ENCODE data around the gene TMEM116. TPM values are rescaled to one million over a fixed set of nuclear protein-coding genes. Genes with fewer than 3 reads are reported as not detected.
"Not testable (repeated sequence)": the region's sequence is repeated elsewhere in the genome, so short reads cannot be mapped to it uniquely, and the experiment has no call there.

The TMEM116 gene
- total RNA-seq, 1 donor from 2014 or later, result 10.7 TPM

DNA sequence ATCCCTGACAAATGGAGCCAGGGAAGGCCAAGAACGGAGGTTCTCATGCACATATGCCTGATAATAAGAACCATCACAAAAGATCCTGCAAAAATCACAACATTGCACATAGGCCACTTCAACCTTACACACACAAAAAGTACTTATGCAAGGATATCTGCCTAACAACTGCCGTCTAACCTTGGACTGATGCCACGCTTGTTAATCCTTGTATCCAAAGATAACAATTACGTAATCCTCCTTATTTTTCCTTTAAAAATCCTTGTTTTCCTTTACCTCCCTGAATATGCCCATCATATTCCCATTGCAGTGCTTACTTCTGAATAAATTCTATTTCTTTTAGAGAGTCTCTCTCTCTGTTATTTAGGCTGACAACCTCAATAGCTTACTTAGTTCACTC lies 59.5 kb downstream of the TMEM116 start:
- H3K36me3 ChIP-seq (ENCODE audit: control insufficient read depth, insufficient read depth, low read length), result no peaks in the 10 kb centered on the region
- H3K4me3 ChIP-seq (ENCODE audit: low read depth, low read length), result no peak overlapping the region
- TF ChIP-seq, protein P1, sequence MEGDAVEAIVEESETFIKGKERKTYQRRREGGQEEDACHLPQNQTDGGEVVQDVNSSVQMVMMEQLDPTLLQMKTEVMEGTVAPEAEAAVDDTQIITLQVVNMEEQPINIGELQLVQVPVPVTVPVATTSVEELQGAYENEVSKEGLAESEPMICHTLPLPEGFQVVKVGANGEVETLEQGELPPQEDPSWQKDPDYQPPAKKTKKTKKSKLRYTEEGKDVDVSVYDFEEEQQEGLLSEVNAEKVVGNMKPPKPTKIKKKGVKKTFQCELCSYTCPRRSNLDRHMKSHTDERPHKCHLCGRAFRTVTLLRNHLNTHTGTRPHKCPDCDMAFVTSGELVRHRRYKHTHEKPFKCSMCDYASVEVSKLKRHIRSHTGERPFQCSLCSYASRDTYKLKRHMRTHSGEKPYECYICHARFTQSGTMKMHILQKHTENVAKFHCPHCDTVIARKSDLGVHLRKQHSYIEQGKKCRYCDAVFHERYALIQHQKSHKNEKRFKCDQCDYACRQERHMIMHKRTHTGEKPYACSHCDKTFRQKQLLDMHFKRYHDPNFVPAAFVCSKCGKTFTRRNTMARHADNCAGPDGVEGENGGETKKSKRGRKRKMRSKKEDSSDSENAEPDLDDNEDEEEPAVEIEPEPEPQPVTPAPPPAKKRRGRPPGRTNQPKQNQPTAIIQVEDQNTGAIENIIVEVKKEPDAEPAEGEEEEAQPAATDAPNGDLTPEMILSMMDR (IDR thresholded peaks at IDR 0.05; ENCODE audit: insufficient read depth, low read length, poor library complexity, severe bottlenecking), result no peak
- H3K27me3 ChIP-seq (ENCODE audit: control insufficient read depth, insufficient read depth, low read length), result no peaks in the 10 kb centered on the region
- DNase-seq (ENCODE audit: low read depth), result no peak

DNA sequence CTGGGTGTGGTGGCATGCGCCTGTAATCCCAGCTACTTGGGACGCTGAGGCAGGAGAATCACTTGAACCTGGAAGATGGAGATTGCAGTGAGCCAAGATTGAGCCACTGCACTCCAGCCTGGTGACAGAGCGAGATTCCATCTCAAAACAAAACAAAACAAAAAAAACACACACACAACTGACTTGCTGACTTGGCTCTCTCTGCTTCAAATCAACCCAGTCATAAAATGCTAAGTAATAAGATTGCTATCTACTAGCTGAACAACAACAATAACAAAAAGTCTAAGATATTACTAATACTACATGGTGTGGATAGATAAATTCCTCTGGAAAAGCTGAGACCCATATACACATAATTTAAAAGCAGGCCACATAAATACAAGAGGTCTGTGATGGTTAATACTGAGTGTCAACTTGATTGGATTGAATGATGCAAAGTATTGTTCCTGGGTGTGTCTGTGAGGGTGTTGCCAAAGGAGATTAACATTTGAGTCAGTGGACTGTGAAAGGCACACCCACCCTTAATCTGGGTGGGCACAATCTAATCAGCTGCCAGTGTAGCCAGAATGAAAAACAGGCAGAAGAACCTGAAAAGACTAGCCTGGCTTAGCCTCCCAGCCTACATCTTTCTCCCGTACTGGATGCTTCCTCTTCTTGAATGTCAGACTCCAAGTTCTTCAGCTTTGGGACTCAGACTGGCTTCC lies 60.7 kb downstream of the TMEM116 start:
- not testable (repeated sequence) for H3K36me3 ChIP-seq (ENCODE audit: control insufficient read depth, insufficient read depth, low read length); DNase-seq (ENCODE audit: low read depth); H3K4me3 ChIP-seq (ENCODE audit: low read depth, low read length); H3K27me3 ChIP-seq (ENCODE audit: control insufficient read depth, insufficient read depth, low read length)

DNA sequence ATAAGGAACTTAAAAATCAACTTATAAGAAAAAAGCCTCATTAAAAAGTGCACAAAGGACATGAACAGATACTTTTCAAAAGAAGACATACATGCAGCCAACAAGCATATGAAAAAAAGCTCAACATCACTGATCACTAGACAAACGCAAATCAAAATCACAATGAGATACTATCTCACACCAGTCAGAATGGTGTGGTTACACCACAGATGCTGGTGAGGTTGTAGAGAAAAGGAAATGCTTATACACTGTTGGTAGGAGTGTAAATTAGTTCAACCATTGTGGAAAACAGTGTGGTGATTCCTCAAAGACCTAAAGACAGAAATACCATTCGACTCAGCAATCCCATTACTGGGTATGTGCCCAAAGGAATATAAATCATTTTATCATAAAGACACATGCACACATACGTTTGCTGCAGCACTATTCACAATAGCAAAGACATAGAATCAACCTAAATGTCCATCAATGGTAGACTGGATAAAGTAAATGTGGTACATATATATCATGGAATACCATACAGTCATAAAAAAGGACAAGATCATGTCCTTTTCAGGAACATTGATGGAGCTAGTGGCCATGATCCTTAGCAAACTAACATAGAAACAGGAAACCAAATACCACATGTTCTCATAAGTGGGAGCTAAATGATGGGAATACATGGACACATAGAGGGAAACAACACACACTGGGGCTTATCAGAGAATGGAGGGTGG lies 61.8 kb downstream of the TMEM116 start:
- H3K27me3 ChIP-seq (ENCODE audit: control insufficient read depth, insufficient read depth, low read length), result not testable (repeated sequence)

DNA sequence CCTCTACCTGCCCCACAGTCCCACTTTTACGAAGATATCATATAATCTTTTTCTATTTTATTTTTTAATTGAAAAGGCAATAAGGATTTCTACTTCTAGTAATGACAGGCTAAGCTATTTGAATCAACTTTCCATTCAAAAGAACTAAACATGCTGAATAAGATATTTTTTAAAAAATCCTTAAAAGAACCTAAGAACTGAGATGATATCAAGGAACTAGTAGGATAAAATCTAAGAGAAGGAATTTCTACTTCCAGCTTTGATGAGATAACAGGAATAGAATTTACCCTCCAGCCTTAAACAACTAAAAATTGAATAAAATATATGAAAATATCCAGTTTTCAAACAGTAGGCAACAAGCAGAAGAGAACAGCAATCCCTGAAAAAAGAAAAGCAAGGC lies 69.0 kb downstream of the TMEM116 start:
- no peaks in the 10 kb centered on the region for H3K36me3 ChIP-seq (ENCODE audit: control insufficient read depth, insufficient read depth, low read length)
- no peak for DNase-seq (ENCODE audit: low read depth)
- no peak overlapping the region for H3K4me3 ChIP-seq (ENCODE audit: low read depth, low read length)
- TF ChIP-seq, protein P1 (IDR thresholded peaks at IDR 0.05; ENCODE audit: insufficient read depth, low read length, poor library complexity, severe bottlenecking), result no peak
- H3K27me3 ChIP-seq (ENCODE audit: control insufficient read depth, insufficient read depth, low read length), result no peaks in the 10 kb centered on the region

More for the DNA sequence above, 61.8 kb downstream of the TMEM116 start:
- H3K4me3 ChIP-seq (ENCODE audit: low read depth, low read length); H3K36me3 ChIP-seq (ENCODE audit: control insufficient read depth, insufficient read depth, low read length); DNase-seq (ENCODE audit: low read depth): not testable (repeated sequence)

DNA sequence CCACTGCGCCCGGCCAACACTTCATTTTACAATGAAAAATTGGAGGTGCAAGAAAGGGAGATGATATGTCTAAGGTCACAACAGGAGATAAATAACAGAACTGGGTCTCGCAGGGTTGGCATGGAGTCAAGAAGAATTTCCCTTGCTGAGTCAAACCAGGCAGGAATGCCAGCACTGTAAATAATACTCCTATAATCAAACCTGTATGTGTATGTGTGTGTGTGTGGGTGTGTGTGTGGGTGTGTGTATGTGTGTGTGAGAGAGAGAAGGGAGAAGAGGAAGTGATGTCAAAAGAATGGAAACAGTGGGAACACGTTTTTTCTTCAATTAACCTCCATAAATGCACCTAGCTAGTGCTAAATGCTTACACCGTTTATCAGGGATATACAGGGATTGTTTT lies 70.4 kb downstream of the TMEM116 start:
- H3K27me3 ChIP-seq (ENCODE audit: control insufficient read depth, insufficient read depth, low read length), result no peaks in the 10 kb centered on the region
- DNase-seq (ENCODE audit: low read depth), result peak; percentile 28
- H3K36me3 ChIP-seq (ENCODE audit: control insufficient read depth, insufficient read depth, low read length), result no peaks in the 10 kb centered on the region
- TF ChIP-seq, protein P1 (IDR thresholded peaks at IDR 0.05; ENCODE audit: insufficient read depth, low read length, poor library complexity, severe bottlenecking), result no peak
- H3K4me3 ChIP-seq (ENCODE audit: low read depth, low read length), result no peak overlapping the region

DNA sequence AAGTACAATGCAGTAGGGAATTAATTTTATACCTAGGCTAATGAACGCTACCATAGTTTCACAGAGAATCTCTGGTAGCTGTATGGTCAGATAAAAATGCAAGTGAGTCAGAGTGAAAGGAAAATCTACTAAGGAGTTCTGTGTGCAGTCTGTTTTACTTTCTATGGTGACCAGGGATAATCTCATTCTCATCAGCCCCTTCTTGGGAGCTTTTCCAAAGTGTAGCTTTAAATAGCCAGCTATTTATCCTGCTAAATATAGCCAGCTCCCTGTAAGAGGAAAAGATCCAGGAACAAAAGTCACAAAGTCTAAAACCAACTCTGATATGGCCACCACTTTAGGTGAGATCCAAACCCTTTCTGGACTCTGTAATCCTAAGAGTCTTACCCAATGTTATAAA lies 75.5 kb downstream of the TMEM116 start:
- TF ChIP-seq, protein P1 (IDR thresholded peaks at IDR 0.05; ENCODE audit: insufficient read depth, low read length, poor library complexity, severe bottlenecking), result no peak
- Histone ChIP-seq H3K36me3 (ENCODE audit: control insufficient read depth, insufficient read depth, low read length) (no peaks in the 10 kb centered on the region), H3K4me3 (ENCODE audit: low read depth, low read length) (no peak overlapping the region), H3K27me3 (ENCODE audit: control insufficient read depth, insufficient read depth, low read length) (no peaks in the 10 kb centered on the region)
- DNase-seq (ENCODE audit: low read depth), result no peak

DNA sequence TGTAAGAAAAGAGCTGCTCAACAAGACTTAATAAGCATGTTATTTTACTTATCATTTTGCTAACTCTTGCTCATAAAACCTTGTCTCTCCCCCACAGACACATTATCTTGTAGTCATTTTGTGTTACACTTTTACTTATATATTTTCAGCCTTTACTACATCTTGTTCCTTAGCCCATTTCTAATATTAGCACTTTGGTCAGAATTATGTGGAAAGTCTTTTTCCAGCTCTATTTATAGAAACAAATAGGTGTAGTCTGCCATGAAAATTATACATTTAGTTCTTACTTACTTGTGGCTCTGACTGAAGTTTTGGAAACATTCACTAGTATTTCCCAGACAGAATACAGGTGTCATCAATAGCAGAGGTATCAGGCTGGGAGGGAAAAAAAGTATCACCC lies 76.1 kb downstream of the TMEM116 start:
- TF ChIP-seq, protein P1 (IDR thresholded peaks at IDR 0.05; ENCODE audit: insufficient read depth, low read length, poor library complexity, severe bottlenecking), result no peak

More for the DNA sequence above, 76.1 kb downstream of the TMEM116 start:
- H3K27me3 ChIP-seq (ENCODE audit: control insufficient read depth, insufficient read depth, low read length), result no peaks in the 10 kb centered on the region
- H3K4me3 ChIP-seq (ENCODE audit: low read depth, low read length), result no peak overlapping the region
- no peaks in the 10 kb centered on the region for H3K36me3 ChIP-seq (ENCODE audit: control insufficient read depth, insufficient read depth, low read length)
- DNase-seq (ENCODE audit: low read depth), result no peak

Data from kidney epithelial cell (primary cell).